GM12872 (cell line): ENCODE data around the gene PET100.

ENCODE experiments used
- CTCF ChIP-seq: IDR thresholded peaks from 3 replicates; pipeline ENCODE4 v1.5.1; 2011; ENCODE audit warnings: low read depth, mild to moderate bottlenecking, low read length, moderate library complexity; ENCODE audit not compliant: insufficient read depth

The PET100 gene

GRCh38 chr19:7662657-7663056, 33.1 kb downstream of the PET100 start:
- TF ChIP-seq CTCF, result no peak

- TF ChIP-seq CTCF, result no peak
These were observed 34.1 kb downstream of the PET100 start for GRCh38 chr19:7663706-7664105.

- no peak for TF ChIP-seq CTCF
These were observed 35.5 kb downstream of the PET100 start for GRCh38 chr19:7665076-7665475.

GRCh38 chr19:7668842-7669241, 39.2 kb downstream of the PET100 start, which contains the start of gene RETN:
Gene RETN, plus strand, starts transcription at chr19:7669049. Its CDS starts 278 bp downstream, at chr19:7669327.
- no peak for TF ChIP-seq CTCF

GRCh38 chr19:7669641-7670040, 40.0 kb downstream of the PET100 start:
- TF ChIP-seq CTCF, result no peak

- TF ChIP-seq CTCF, result no peak
These were observed 40.7 kb downstream of the PET100 start for GRCh38 chr19:7670150-7670783.

- no peak for TF ChIP-seq CTCF
These were observed 41.2 kb downstream of the PET100 start for GRCh38 chr19:7670790-7671189.
